Omental fat pad (tissue), 4 donors: ENCODE measurements around the gene PSMC3IP. TPM values are rescaled to one million over a fixed set of nuclear protein-coding genes. Genes with fewer than 3 reads are reported as not detected.
A peak's percentile ranks its signal among the peaks of the same experiment; 100 is the strongest.

Experiments used
- ATAC-seq: fragments of 150-250 bp; one replicate; pipeline ENCODE4 v1.9.1; 2016; ENCODE audit warnings: mild to moderate bottlenecking, moderate library complexity; ENCODE audit not compliant: low FRiP score
- DNase-seq: peaks from one replicate; pipeline ENCODE4 v3.0.0-alpha.2; 2019; ENCODE audit warnings: low spot score
- CTCF ChIP-seq, 3 donors: fragments of 450-650 bp; IDR thresholded peaks; one replicate each; pipeline ENCODE4 v1.5.1; 2016 to 2017; ENCODE audit warnings: antibody characterized with exemption in 3 of 3, mild to moderate bottlenecking in 3 of 3, moderate library complexity in 2 of 3
- total RNA-seq, 4 donors: library from RNA; depleted of rRNA; stranded (reverse); fragments of >200 nt; gene quantifications; one replicate each; pipeline ENCODE4 v1.1.0, GENCODE V29; 2016

PSMC3IP gene
- total RNA-seq, 4 donors from 2014 or later: 1.7 to 4.7 (median 3.3) TPM

- TF ChIP-seq CTCF (IDR thresholded peaks at IDR 0.05): no peak
- DNase-seq (no peak), ATAC-seq (no peak)
These were observed 4.4 kb downstream of the PSMC3IP start for GRCh38 chr17:42573095-42573494.

DNA sequence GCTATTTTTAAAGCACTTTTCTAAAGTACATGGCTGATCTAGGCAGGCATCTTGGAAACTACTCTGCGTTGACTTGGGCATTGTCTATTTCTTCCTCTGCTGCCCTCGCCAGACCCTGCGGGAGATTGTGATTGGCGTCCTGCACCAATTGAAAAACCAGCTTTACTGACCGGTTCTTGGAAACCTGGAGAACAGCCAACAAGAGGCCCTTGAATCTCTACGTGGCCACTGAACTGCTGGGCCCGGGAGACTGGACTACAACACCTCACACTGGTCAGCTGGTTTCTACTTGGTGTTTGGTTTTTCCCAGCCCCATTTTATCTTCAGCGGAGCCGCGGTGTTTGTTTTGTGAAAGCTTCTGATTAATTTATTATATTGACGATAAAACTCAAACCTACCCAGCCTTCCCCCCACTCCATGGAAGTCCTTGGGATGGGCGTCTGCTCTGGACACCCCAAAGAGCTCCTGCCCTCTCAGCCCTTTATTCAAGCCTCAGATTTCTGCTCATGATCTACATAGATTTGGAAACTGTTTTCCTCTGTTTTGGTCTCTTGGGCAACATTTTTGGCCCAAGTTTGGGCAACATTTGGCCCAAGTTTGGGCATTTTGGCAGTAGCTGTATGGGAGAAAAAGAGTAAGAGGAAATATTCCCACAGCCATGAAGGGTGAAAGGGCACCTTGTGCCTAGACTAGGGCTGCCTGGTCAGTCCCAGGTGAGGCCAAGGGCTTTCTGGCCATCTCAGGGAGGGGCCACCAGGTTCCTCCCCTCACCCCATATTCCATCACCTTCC is 5.9 kb downstream of the PSMC3IP start:
- no peak for DNase-seq
- TF ChIP-seq CTCF (IDR thresholded peaks at IDR 0.05): no peak
- ATAC-seq: no peak

DNA sequence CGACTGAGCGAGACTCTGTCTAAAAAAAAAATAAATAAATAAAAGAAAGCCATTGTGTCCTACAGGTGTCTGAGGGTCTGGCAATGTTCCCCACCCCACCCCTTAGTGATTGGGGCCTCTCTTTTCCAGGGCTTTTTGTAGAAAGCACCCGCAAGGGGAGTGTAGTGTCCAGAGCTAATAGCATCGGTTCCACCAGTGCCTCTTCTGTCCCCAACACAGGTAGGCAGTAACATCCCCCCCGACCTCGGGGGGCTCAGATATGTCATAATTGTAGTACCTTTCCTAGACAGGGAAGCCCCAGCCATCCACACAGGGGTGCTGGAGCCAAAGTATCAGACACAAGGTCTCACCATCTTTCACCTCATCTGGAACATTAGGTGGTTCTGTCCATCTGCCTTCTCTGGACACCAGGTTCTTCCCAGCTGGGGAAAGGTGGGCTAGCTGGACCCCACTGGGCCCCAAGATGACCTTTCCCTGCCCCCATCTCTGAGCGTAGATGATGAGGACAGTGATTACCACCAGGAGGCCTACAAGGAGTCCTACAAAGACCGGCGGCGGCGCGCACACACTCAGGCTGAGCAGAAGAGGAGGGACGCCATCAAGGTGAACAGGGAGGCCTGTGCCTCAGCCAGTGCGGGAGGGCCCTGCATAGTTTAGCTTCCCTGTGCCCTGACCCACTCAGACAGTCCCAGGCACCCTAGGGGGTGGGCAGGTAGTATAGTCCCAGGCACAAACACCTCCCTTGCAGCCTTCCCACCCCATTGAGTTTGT is 9.0 kb downstream of the PSMC3IP start:
- ATAC-seq (no peak), DNase-seq (no peak)
- no peak for TF ChIP-seq CTCF (IDR thresholded peaks at IDR 0.05)

DNA sequence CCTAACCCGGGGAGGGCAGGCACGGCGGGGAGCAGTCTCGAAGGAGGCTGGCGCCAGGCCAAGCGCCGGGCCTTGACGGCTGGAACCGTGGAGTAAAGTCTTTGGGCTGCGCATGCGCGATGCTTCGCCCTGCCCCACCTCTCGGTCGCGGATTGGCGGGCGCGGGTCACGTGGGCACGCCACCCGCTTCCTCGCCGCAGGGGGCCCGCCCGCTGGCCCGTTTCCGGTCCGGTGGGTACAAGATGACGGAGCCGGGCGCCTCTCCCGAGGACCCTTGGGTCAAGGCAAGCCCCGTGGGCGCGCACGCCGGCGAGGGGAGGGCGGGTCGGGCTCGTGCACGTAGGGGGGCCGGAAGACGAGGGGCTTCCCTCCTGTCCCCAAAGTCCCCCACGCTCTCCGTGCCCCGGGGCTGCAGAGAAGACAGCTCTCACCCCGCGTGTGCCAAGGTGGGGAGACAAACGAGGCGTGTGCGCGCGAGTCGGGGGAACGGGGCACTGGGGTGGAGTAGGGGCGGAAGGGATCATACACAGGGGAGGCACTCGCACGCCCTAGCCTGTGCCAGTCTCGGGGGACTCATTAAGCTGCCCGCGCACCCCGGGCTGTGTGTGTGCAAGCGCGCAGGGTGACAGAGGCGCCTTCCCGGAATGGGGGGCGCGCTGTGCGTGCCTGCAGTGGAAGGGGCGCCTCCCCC is 10.5 kb downstream of the PSMC3IP start, which contains the start of gene MLX:
MLX (plus strand) TSS at position 218 of the 691 bp plus-strand sequence; CDS start at position 243, 25 bp downstream.
- ATAC-seq: peak; percentile 70
- TF ChIP-seq CTCF (IDR thresholded peaks at IDR 0.05): no peak
- peak; percentile 89 for DNase-seq

DNA sequence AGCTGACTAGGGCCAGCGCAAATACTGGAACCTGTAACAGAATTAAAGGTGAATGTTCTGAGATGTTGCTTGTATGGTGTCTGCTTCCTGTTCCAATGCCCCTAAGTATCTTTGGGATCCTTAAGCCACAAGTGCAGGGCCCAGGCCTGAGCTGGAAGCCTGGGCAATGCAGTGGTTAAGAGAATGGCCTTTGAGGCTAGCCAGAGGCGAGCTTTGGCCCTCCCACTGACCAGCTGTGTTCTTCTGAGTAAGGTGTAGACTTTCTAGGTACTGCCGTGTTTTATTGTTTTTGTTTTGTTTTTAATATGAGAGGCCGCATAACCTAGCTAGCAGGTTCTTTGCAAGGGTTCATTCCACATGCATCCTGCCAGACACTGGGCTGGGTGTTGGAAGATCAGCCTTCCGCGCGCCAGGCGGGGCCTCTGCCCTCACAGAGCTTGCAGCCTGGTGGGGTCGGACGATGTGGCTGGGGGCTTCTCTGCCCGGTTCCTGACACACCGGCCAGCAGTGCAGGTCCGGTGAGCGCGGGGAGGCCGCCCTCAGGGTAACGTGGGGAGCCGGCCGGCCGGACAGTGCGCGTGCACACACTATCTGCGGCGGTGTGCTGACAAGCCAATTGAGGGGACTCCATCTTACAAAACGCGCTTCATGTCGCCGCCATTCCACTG is 11.2 kb downstream of the PSMC3IP start:
- no peak for TF ChIP-seq CTCF (IDR thresholded peaks at IDR 0.05)
- DNase-seq: no peak
- peak; percentile 8 for ATAC-seq

DNA sequence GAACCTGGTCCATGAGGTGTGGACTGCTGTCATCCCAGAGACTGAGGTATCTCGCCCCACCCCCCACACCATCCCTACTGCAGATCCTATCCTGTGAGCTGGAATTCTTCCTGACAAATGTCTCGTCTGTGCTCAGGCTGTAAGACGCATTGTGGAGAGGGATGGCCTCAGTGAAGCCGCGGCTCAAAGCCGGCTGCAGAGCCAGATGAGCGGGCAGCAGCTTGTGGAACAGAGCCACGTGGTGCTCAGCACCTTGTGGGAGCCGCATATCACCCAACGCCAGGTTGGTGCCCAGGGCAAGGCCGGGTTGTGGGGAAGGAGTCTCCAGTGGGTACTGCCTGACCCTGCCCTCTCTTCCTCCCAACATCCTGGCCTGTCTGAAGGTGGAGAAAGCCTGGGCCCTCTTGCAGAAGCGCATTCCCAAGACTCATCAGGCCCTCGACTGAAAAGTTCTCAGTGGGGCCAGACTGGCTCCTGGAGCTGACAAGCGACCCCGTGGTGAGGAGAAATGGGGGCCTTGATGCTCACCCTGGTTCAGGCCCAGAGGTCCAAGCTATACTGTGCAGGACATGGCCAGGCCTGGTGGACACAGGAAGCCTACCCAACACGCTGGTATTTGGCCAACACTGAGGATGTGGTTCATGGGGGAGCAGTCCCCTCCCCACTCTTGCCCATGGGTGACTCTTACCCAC is 11.9 kb downstream of the PSMC3IP start:
- DNase-seq: no peak

More for the DNA sequence above, 11.9 kb downstream of the PSMC3IP start:
- no peak for TF ChIP-seq CTCF (IDR thresholded peaks at IDR 0.05)
- ATAC-seq: no peak
